Astrocyte of the cerebellum (primary cell): ENCODE measurements around the gene LMTK2.

Experiments
- DNase-seq: peaks from one replicate; pipeline ENCODE4 v3.0.0-alpha.2; 2011; ENCODE audit warnings: low read depth
- H3K4me3 ChIP-seq: 2 replicates; pipeline ENCODE4 v1.5.1; 2011; ENCODE audit warnings: mild to moderate bottlenecking, low read depth, low read length, moderate library complexity
- CTCF ChIP-seq: IDR thresholded peaks from 2 replicates; pipeline ENCODE4 v1.5.1; 2012; ENCODE audit warnings: low read length, low read depth, moderate library complexity, mild to moderate bottlenecking; ENCODE audit errors: missing control alignments
- in situ Hi-C: cut with HindIII; loops from 2 replicates; pipeline ENCODE4 v1.10.0; 2017; ENCODE audit warnings: low sequenced_read_pairs

The LMTK2 gene

GRCh38 chr7:98194186-98194585 lies 87.5 kb downstream of the LMTK2 start:
- TF ChIP-seq CTCF: no peak
- in situ Hi-C loops: no loop called here
- DNase-seq: no peak
- H3K4me3 ChIP-seq: no peak overlapping the region

- DNase-seq: no peak
- in situ Hi-C loops: no loop called here
- no peak for TF ChIP-seq CTCF
- no peak overlapping the region for H3K4me3 ChIP-seq
These were observed 88.2 kb downstream of the LMTK2 start for GRCh38 chr7:98194672-98195457.

GRCh38 chr7:98196706-98197605 lies 90.3 kb downstream of the LMTK2 start:
- no peak for DNase-seq
- in situ Hi-C loops: no loop called here
- TF ChIP-seq CTCF: no peak
- H3K4me3 ChIP-seq: no peak overlapping the region

- DNase-seq: no peak
- in situ Hi-C loops: no loop called here
- no peak for TF ChIP-seq CTCF
- H3K4me3 ChIP-seq: no peak overlapping the region
These were observed 92.5 kb downstream of the LMTK2 start for GRCh38 chr7:98199131-98199530.

- DNase-seq: no peak
- H3K4me3 ChIP-seq: no peak overlapping the region
- TF ChIP-seq CTCF: no peak
- in situ Hi-C loops: no loop called here
These were observed 93.7 kb downstream of the LMTK2 start for GRCh38 chr7:98200364-98200763.

GRCh38 chr7:98202367-98203195 lies 95.9 kb downstream of the LMTK2 start:
- in situ Hi-C loops: no loop called here
- no peak overlapping the region for H3K4me3 ChIP-seq
- DNase-seq: no peak
- TF ChIP-seq CTCF: no peak
